HCT116 (cell line): ENCODE data around the gene EHBP1. TPM values are rescaled to one million over a fixed set of nuclear protein-coding genes. Genes with fewer than 3 reads are reported as not detected.

ENCODE experiments used
- ATAC-seq: fragments of 200-7000 bp; cut with Tn5 transposase; 2 replicates; pipeline ENCODE4 v1.9.1; 2020; ENCODE audit warnings: mild to moderate bottlenecking, moderate library complexity
- BruUV-seq: library from RNA; stranded (reverse); fragments of 400-500 nt; replicated peaks from 2 replicates; lab custom pipeline; 2021; lab: Mats Ljungman, UMichigan
- CTCF ChIA-PET: fragments of 300-600 bp; sonication (Branson Sonifier 250); formaldehyde crosslinking; loops from one replicate; lab custom pipeline; 2021; ENCODE audit warnings: antibody characterized with exemption; lab: Charles Lee
- POLR2A ChIA-PET: fragments of 300-600, 350-600 bp; sonication (Branson Sonifier 250); formaldehyde crosslinking; loops from one replicate; lab custom pipeline; 2021; ENCODE audit warnings: antibody characterized with exemption; lab: Charles Lee
- RAD21 ChIA-PET, 2 experiments: fragments of 300-600 bp; sonication (Branson Sonifier 250); formaldehyde crosslinking; loops; one replicate each; lab custom pipeline; 2023; ENCODE audit warnings: low total read pairs in 2 of 2; ENCODE audit not compliant: uncharacterized antibody in 2 of 2, unreplicated experiment in 2 of 2, low non-redundant PET in 1 of 2; lab: Charles Lee
- DNase-seq: peaks from one replicate; pipeline ENCODE4 v3.0.0-alpha.2; 2010; ENCODE audit warnings: low read depth, low spot score
- H2AFZ ChIP-seq: fragments of 200-600 bp; shearing (Covaris generic), sonication (generic); 2 replicates; pipeline ENCODE4 v1.6.1; 2017; ENCODE audit warnings: low read depth, mixed run types, mixed read lengths, antibody characterized with exemption, low read length; ENCODE audit not compliant: poor library complexity, severe bottlenecking
- H3K27ac ChIP-seq: 2 replicates; pipeline ENCODE4 v1.5.1; 2012; ENCODE audit warnings: low read depth, low read length
- H3K27me3 ChIP-seq: fragments of 200-600 bp; sonication (generic); 2 replicates; pipeline ENCODE4 v1.6.1; 2016; ENCODE audit warnings: mixed run types, low read length, mixed read lengths; ENCODE audit not compliant: insufficient read depth
- H3K36me3 ChIP-seq, 2 experiments: fragments of 200-500 bp in 1 of 2; fragments of 200-600 bp in 1 of 2; sonication (Bioruptor generic) in 1 of 2; sonication (generic) in 1 of 2; 2 replicates each; pipeline versions ENCODE4 v1.5.1 to v1.6.1; 2014 to 2016; ENCODE audit warnings: low read length in 2 of 2, inconsistent platforms in 1 of 2, mixed read lengths in 1 of 2, mixed run types in 1 of 2; ENCODE audit not compliant: insufficient read depth in 2 of 2, control insufficient read depth in 1 of 2
- H3K4me1 ChIP-seq, 2 experiments: fragments of 200-600 bp in 1 of 2; sonication (generic) in 1 of 2; 2 replicates each; pipeline versions ENCODE4 v1.5.1 to v1.6.1; 2012 to 2017; ENCODE audit warnings: low read length in 2 of 2, inconsistent platforms in 1 of 2, mild to moderate bottlenecking in 1 of 2, mixed read lengths in 1 of 2, mixed run types in 1 of 2, moderate library complexity in 1 of 2; ENCODE audit not compliant: insufficient read depth in 2 of 2, control insufficient read depth in 1 of 2
- H3K4me2 ChIP-seq: fragments of 200-600 bp; sonication (generic); 2 replicates; pipeline ENCODE4 v1.6.1; 2017; ENCODE audit warnings: mixed run types, low read length, mixed read lengths
- H3K4me3 ChIP-seq, 2 experiments: fragments of 200-600 bp in 1 of 2; sonication (generic) in 1 of 2; replicated peaks in 1 of 2; 2 replicates each; pipeline ENCODE4 v1.5.1; 2011 to 2016; ENCODE audit warnings: low read length in 2 of 2, control low read depth in 1 of 2, low read depth in 1 of 2, mild to moderate bottlenecking in 1 of 2, mixed read lengths in 1 of 2, mixed run types in 1 of 2
- H3K79me2 ChIP-seq: fragments of 200-600 bp; sonication (generic); 2 replicates; pipeline ENCODE4 v1.6.1; 2017; ENCODE audit warnings: mild to moderate bottlenecking, mixed run types, low read length, moderate library complexity, mixed read lengths; ENCODE audit not compliant: insufficient read depth
- H3K9ac ChIP-seq: fragments of 200-600 bp; sonication (generic); 2 replicates; pipeline ENCODE4 v1.6.1; 2016; ENCODE audit warnings: low read length, mixed read lengths
- H3K9me2 ChIP-seq: fragments of 200-600 bp; sonication (generic), shearing (Covaris generic); 2 replicates; pipeline ENCODE4 v1.6.1; 2017; ENCODE audit warnings: mixed run types, mild to moderate bottlenecking, moderate library complexity; ENCODE audit not compliant: insufficient read depth
- H3K9me3 ChIP-seq, 2 experiments: fragments of 200-500 bp in 1 of 2; fragments of 200-600 bp in 1 of 2; sonication (Bioruptor generic) in 1 of 2; sonication (generic) in 1 of 2; 2 replicates each; pipeline ENCODE4 v1.6.1; 2014 to 2017; ENCODE audit warnings: low read length in 2 of 2, mixed read lengths in 2 of 2, inconsistent platforms in 1 of 2, low read depth in 1 of 2, mild to moderate bottlenecking in 1 of 2, mixed run types in 1 of 2, moderate library complexity in 1 of 2; ENCODE audit not compliant: control insufficient read depth in 1 of 2, insufficient read depth in 1 of 2
- H4K20me1 ChIP-seq: fragments of 200-600 bp; sonication (generic), shearing (Covaris generic); 2 replicates; pipeline ENCODE4 v1.6.1; 2017; ENCODE audit warnings: mixed run types, mild to moderate bottlenecking, moderate library complexity; ENCODE audit not compliant: insufficient read depth
- ATF3 ChIP-seq: IDR thresholded peaks from 2 replicates; pipeline ENCODE4 v1.6.1; 2012
- CEBPB ChIP-seq: IDR thresholded peaks from 2 replicates; pipeline ENCODE4 v1.6.1; 2012; ENCODE audit warnings: low read depth
- CTCF ChIP-seq, 3 experiments: fragments of 200-600 bp in 1 of 3; sonication (generic) in 1 of 3; IDR thresholded peaks in 2 of 3; conservative IDR thresholded peaks in 1 of 3; 2 replicates each; pipeline ENCODE4 v1.5.1; 2012 to 2017; ENCODE audit warnings: low read depth in 2 of 3, low read length in 2 of 3, antibody characterized with exemption in 1 of 3, borderline replicate concordance in 1 of 3, control low read depth in 1 of 3, mild to moderate bottlenecking in 1 of 3, mixed read lengths in 1 of 3, mixed run types in 1 of 3, moderate library complexity in 1 of 3; ENCODE audit not compliant: insufficient read depth in 1 of 3
- EGR1 ChIP-seq: IDR thresholded peaks from 2 replicates; pipeline ENCODE4 v1.6.1; 2012; ENCODE audit warnings: low read depth
- ELF1 ChIP-seq: IDR thresholded peaks from 2 replicates; pipeline ENCODE4 v1.6.1; 2012; ENCODE audit warnings: low read depth, borderline replicate concordance
- EZH2 ChIP-seq: fragments of 200-600 bp; sonication (generic); IDR thresholded peaks from 2 replicates; pipeline ENCODE4 v1.6.1; 2017; ENCODE audit warnings: antibody characterized with exemption, mixed run types
- JUND ChIP-seq: IDR thresholded peaks from 2 replicates; pipeline ENCODE4 v1.6.1; 2012
- POLR2AphosphoS5 ChIP-seq: IDR thresholded peaks from 2 replicates; pipeline ENCODE4 v1.6.1; 2011; ENCODE audit warnings: mild to moderate bottlenecking, low read depth, low read length, moderate library complexity
- RAD21 ChIP-seq: IDR thresholded peaks from 2 replicates; pipeline ENCODE4 v1.6.1; 2012; ENCODE audit warnings: low read depth, mild to moderate bottlenecking
- REST ChIP-seq: IDR thresholded peaks from 2 replicates; pipeline ENCODE4 v1.6.1; 2012; ENCODE audit warnings: low read depth
- SIN3A ChIP-seq: IDR thresholded peaks from 2 replicates; pipeline ENCODE4 v1.6.1; 2012; ENCODE audit warnings: low read depth
- SP1 ChIP-seq: IDR thresholded peaks from 2 replicates; pipeline ENCODE4 v1.6.1; 2012; ENCODE audit warnings: low read depth
- YY1 ChIP-seq: IDR thresholded peaks from 2 replicates; pipeline ENCODE4 v1.6.1; 2011; ENCODE audit warnings: low read length, low read depth, moderate library complexity, mild to moderate bottlenecking; ENCODE audit not compliant: insufficient replicate concordance; ENCODE audit errors: extremely low read depth
- ZBTB33 ChIP-seq: IDR thresholded peaks from 2 replicates; pipeline ENCODE4 v1.6.1; 2011; ENCODE audit warnings: mild to moderate bottlenecking, low read length, moderate library complexity; ENCODE audit not compliant: insufficient replicate concordance; ENCODE audit errors: extremely low read depth
- intact Hi-C: fragments of 100-400 bp; cut with micrococcal nuclease; formaldehyde crosslinking; loops from 2 replicates; pipeline ENCODE4 v1.10.0; 2022
- total RNA-seq: library from RNA; stranded (reverse); gene quantifications from one replicate; pipeline ENCODE4 v1.2.1, GENCODE V29; 2021; ENCODE audit not compliant: unreplicated experiment

EHBP1 gene
- total RNA-seq, 1 experiment from 2014 or later, result 89.9 TPM

- TF ChIP-seq REST (no peak), ELF1 (no peak), ATF3 (no peak), SP1 (no peak), CTCF (IDR thresholded peaks at IDR 0.05 in 2 of 3, conservative IDR thresholded peaks at IDR 0.05 in 1 of 3; ENCODE audit: borderline replicate concordance in 1 of 3, insufficient read depth in 1 of 3, low read depth in 2 of 3, low read length in 2 of 3) (no peak), EGR1 (no peak)
- TF ChIP-seq, all 23 proteins: peak for 0
Measured at GRCh38 chr2:62920070-62920469, 214.6 kb downstream of the EHBP1 start (continued).

- intact Hi-C loops, result no loop called here
- Histone ChIP-seq H3K27ac (no peak overlapping the region), H4K20me1 (no peaks in the 10 kb centered on the region), H3K9me2 (no peaks in the 10 kb centered on the region), H3K4me3 (no peak overlapping the region), H3K4me2 (no peak overlapping the region), H2AFZ (no peak overlapping the region), H3K4me1 (peaks cover 0 to 12% of the 10 kb centered on the region in 2 experiments; a peak in 1 of 4 replicates), H3K9ac (no peak overlapping the region), H3K36me3 (no peaks in the 10 kb centered on the region; a peak in 1 of 4 replicates), H3K27me3 (no peaks in the 10 kb centered on the region), H3K79me2 (peaks cover 4% of the 10 kb centered on the region), H3K9me3 (no peaks in the 10 kb centered on the region)
- ATAC-seq, result no peak
- BruUV-seq, result no TSS peak
- CTCF ChIA-PET, result no interaction called here
- POLR2A ChIA-PET, result no interaction called here
- DNase-seq, result no peak
- RAD21 ChIA-PET, result no interaction called here
- TF ChIP-seq SP1 (no peak), ZBTB33 (no peak), YY1 (no peak), EGR1 (no peak), POLR2AphosphoS5 (no peak), ATF3 (no peak), EZH2 (no peak), JUND (no peak), SIN3A (no peak), CTCF (IDR thresholded peaks at IDR 0.05 in 2 of 3, conservative IDR thresholded peaks at IDR 0.05 in 1 of 3; ENCODE audit: borderline replicate concordance in 1 of 3, insufficient read depth in 1 of 3, low read depth in 2 of 3, low read length in 2 of 3) (no peak), CEBPB (no peak), RAD21 (no peak)
Measured at GRCh38 chr2:62923242-62923641, 217.7 kb downstream of the EHBP1 start.
